ENCODE data around the gene ZNF677. TPM values are rescaled to one million over a fixed set of nuclear protein-coding genes. Genes with fewer than 3 reads are reported as not detected.
"Not testable (repeated sequence)": the region's sequence is repeated elsewhere in the genome, so short reads cannot be mapped to it uniquely, and the experiment has no call there.

ZNF677 gene
- total RNA-seq: 25.5 TPM

- peak; percentile 95 for DNase-seq (ENCODE audit: low spot score)
These were observed at the start of gene ZNF677 for GRCh38 chr19:53254411-53255341. Gene ZNF677 (minus strand): TSS chr19:53254873. CDS start chr19:53251550, 3,323 bp downstream.

GRCh38 chr19:53301341-53301740, 46.7 kb upstream of the ZNF677 start:
- not testable (repeated sequence) for DNase-seq (ENCODE audit: low spot score)

- no peak for DNase-seq (ENCODE audit: low spot score)
These were observed 40.2 kb upstream of the ZNF677 start for GRCh38 chr19:53294786-53295441.

- no peak for DNase-seq (ENCODE audit: low spot score)
These were observed 36.3 kb upstream of the ZNF677 start for GRCh38 chr19:53290758-53291549.

GRCh38 chr19:53285087-53285486, 30.4 kb upstream of the ZNF677 start:
- DNase-seq (ENCODE audit: low spot score): no peak

GRCh38 chr19:53281947-53282346, 27.3 kb upstream of the ZNF677 start:
- not testable (repeated sequence) for DNase-seq (ENCODE audit: low spot score)

- DNase-seq (ENCODE audit: low spot score): no peak
These were observed 20.8 kb upstream of the ZNF677 start for GRCh38 chr19:53275480-53275879.

- DNase-seq (ENCODE audit: low spot score): no peak
These were observed 17.4 kb upstream of the ZNF677 start for GRCh38 chr19:53272044-53272443.

- not testable (repeated sequence) for DNase-seq (ENCODE audit: low spot score)
These were observed 15.2 kb upstream of the ZNF677 start for GRCh38 chr19:53269861-53270260.

GRCh38 chr19:53267623-53268022, 12.9 kb upstream of the ZNF677 start, which contains the start of gene VN1R4:
Gene VN1R4 (minus strand): TSS chr19:53267723. CDS start chr19:53267665, 58 bp downstream.
- DNase-seq (ENCODE audit: low spot score): not testable (repeated sequence)

- DNase-seq (ENCODE audit: low spot score): not testable (repeated sequence)
These were observed 3.2 kb upstream of the ZNF677 start, which contains the start of gene VN1R2 for GRCh38 chr19:53257715-53258342. Gene VN1R2 (plus strand): TSS chr19:53258292. CDS start chr19:53258376, 84 bp downstream.

- DNase-seq (ENCODE audit: low spot score): no peak
These were observed 8.2 kb downstream of the ZNF677 start for GRCh38 chr19:53246498-53246897.

GRCh38 chr19:53237114-53237777, 17.4 kb downstream of the ZNF677 start:
- no peak for DNase-seq (ENCODE audit: low spot score)

- DNase-seq (ENCODE audit: low spot score): no peak
These were observed 30.1 kb downstream of the ZNF677 start for GRCh38 chr19:53224606-53225005.

- DNase-seq (ENCODE audit: low spot score): not testable (repeated sequence)
These were observed 32.0 kb downstream of the ZNF677 start for GRCh38 chr19:53222716-53223115.

- no peak for DNase-seq (ENCODE audit: low spot score)
These were observed 41.9 kb downstream of the ZNF677 start for GRCh38 chr19:53212703-53213320.

- not testable (repeated sequence) for DNase-seq (ENCODE audit: low spot score)
These were observed 43.1 kb downstream of the ZNF677 start for GRCh38 chr19:53211554-53211953.

GRCh38 chr19:53196777-53197396, 57.8 kb downstream of the ZNF677 start:
- DNase-seq (ENCODE audit: low spot score): peak; percentile 98

- DNase-seq (ENCODE audit: low spot score): peak; percentile 83
These were observed 59.3 kb downstream of the ZNF677 start for GRCh38 chr19:53195265-53195903.

All from ureter (tissue), 1 donor.